ENCODE measurements around the gene CAMK1D.

CAMK1D gene

GRCh38 chr10:12629767-12630165, 280.4 kb downstream of the CAMK1D start:
- no peak for DNase-seq (ENCODE audit: low read depth)

GRCh38 chr10:12631216-12631615, 281.9 kb downstream of the CAMK1D start:
- no peak for DNase-seq (ENCODE audit: low read depth)

- DNase-seq (ENCODE audit: low read depth): no peak
Observed at GRCh38 chr10:12631787-12632562, 282.6 kb downstream of the CAMK1D start.

- no peak for DNase-seq (ENCODE audit: low read depth)
Observed at GRCh38 chr10:12633776-12634620, 284.7 kb downstream of the CAMK1D start.

- no peak for DNase-seq (ENCODE audit: low read depth)
Observed at GRCh38 chr10:12634621-12634931, 285.2 kb downstream of the CAMK1D start.

- no peak for DNase-seq (ENCODE audit: low read depth)
Observed at GRCh38 chr10:12635127-12635541, 285.8 kb downstream of the CAMK1D start.

GRCh38 chr10:12636571-12636970, 287.2 kb downstream of the CAMK1D start:
- DNase-seq (ENCODE audit: low read depth): no peak

- no peak for DNase-seq (ENCODE audit: low read depth)
Observed at GRCh38 chr10:12637649-12638048, 288.3 kb downstream of the CAMK1D start.

GRCh38 chr10:12638103-12638502, 288.8 kb downstream of the CAMK1D start:
- no peak for DNase-seq (ENCODE audit: low read depth)

GRCh38 chr10:12638781-12639180, 289.4 kb downstream of the CAMK1D start:
- DNase-seq (ENCODE audit: low read depth): no peak

- DNase-seq (ENCODE audit: low read depth): no peak
Observed at GRCh38 chr10:12639996-12640944, 290.9 kb downstream of the CAMK1D start.

GRCh38 chr10:12642036-12642435, 292.7 kb downstream of the CAMK1D start:
- no peak for DNase-seq (ENCODE audit: low read depth)

GRCh38 chr10:12643279-12643678, 293.9 kb downstream of the CAMK1D start:
- DNase-seq (ENCODE audit: low read depth): no peak

- DNase-seq (ENCODE audit: low read depth): no peak
Observed at GRCh38 chr10:12644380-12645144, 295.2 kb downstream of the CAMK1D start.

- no peak for DNase-seq (ENCODE audit: low read depth)
Observed at GRCh38 chr10:12645449-12645848, 296.1 kb downstream of the CAMK1D start.

GRCh38 chr10:12649012-12649584, 299.8 kb downstream of the CAMK1D start:
- no peak for DNase-seq (ENCODE audit: low read depth)

- DNase-seq (ENCODE audit: low read depth): no peak
Observed at GRCh38 chr10:12650122-12650521, 300.8 kb downstream of the CAMK1D start.

GRCh38 chr10:12650538-12651298, 301.4 kb downstream of the CAMK1D start:
- no peak for DNase-seq (ENCODE audit: low read depth)

- DNase-seq (ENCODE audit: low read depth): no peak
Observed at GRCh38 chr10:12655940-12656339, 306.6 kb downstream of the CAMK1D start.

GRCh38 chr10:12656518-12657142, 307.3 kb downstream of the CAMK1D start:
- peak; percentile 1 for DNase-seq (ENCODE audit: low read depth)
